ENCODE results near the gene VAV2.

DNA sequence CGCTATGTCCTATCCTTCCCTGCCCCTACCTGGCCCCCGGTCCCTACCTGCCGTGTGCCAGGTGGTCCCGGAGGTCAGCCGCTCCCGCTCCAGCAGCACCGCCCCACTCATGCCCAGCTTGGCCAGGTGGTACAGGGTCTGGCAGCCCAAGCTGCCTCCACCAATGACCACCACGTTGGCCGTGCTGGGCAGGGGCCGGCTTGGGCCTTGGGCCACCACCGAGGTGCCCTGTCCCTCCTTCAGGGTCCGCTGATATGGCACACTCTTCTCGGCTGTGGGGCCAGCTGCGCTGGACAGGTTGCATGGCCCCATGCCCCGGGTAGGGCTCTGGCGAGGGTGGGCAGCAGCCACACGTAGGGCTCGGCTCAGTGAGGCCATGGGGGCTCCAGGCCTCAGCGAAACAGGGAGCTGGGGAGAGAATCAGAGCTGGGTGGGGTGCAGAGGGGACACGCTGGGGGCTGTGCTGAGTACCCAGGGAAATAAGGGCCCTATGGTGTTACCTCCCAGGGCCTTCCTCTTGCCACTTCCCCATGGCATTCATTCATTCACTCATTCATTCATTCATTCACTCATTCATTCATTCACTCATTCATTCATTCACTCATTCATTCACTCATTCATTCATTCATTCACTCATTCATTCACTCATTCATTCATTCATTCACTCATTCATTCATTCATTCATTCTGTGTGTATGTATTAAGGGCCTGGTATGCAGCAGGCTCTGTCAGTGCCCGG lies 258.2 kb downstream of the VAV2 start:
- TF ChIP-seq POLR2A (IDR thresholded peaks at IDR 0.05), result no peak
- TF ChIP-seq, protein P1, sequence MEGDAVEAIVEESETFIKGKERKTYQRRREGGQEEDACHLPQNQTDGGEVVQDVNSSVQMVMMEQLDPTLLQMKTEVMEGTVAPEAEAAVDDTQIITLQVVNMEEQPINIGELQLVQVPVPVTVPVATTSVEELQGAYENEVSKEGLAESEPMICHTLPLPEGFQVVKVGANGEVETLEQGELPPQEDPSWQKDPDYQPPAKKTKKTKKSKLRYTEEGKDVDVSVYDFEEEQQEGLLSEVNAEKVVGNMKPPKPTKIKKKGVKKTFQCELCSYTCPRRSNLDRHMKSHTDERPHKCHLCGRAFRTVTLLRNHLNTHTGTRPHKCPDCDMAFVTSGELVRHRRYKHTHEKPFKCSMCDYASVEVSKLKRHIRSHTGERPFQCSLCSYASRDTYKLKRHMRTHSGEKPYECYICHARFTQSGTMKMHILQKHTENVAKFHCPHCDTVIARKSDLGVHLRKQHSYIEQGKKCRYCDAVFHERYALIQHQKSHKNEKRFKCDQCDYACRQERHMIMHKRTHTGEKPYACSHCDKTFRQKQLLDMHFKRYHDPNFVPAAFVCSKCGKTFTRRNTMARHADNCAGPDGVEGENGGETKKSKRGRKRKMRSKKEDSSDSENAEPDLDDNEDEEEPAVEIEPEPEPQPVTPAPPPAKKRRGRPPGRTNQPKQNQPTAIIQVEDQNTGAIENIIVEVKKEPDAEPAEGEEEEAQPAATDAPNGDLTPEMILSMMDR (IDR thresholded peaks at IDR 0.05), result no peak

All from breast epithelium (tissue), 3 donors.